GM12878 (cell line): Measurements from ENCODE around the gene SMKR1. TPM values are rescaled to one million over a fixed set of nuclear protein-coding genes. Genes with fewer than 3 reads are reported as not detected.
A peak's percentile ranks its signal among the peaks of the same experiment; 100 is the strongest.

Experiments
- ATAC-seq: fragments of 200-7000 bp; cut with Tn5 transposase; 3 replicates; pipeline ENCODE4 v1.9.1; 2020; ENCODE audit warnings: mild to moderate bottlenecking, moderate library complexity
- BruUV-seq: library from RNA; stranded (reverse); fragments of 400-500 nt; replicated peaks from 2 replicates; lab custom pipeline; 2021; lab: Mats Ljungman, UMichigan
- CTCF ChIA-PET: fragments of 300-600 bp; sonication (Branson Sonifier 250); formaldehyde crosslinking; extraction: SDS; loops from one replicate; lab custom pipeline; 2021; ENCODE audit warnings: inconsistent platforms; lab: Yijun Ruan, JAX
- POLR2A ChIA-PET: fragments of 350-600 bp; formaldehyde crosslinking; extraction: SDS; loops from one replicate; lab custom pipeline; 2021; ENCODE audit warnings: inconsistent platforms; lab: Charles Lee
- RAD21 ChIA-PET: fragments of 300-600 bp; sonication (Branson Sonifier 250); formaldehyde crosslinking; loops from one replicate; lab custom pipeline; 2023; ENCODE audit warnings: antibody characterized with exemption; ENCODE audit not compliant: unreplicated experiment; lab: Charles Lee
- SMC1A ChIA-PET: fragments of 300-600 bp; sonication (Branson Sonifier 250); formaldehyde crosslinking; loops from one replicate; lab custom pipeline; 2023; ENCODE audit not compliant: unreplicated experiment, uncharacterized antibody; lab: Charles Lee
- DNase-seq: peaks from one replicate; pipeline ENCODE4 v3.0.0-alpha.2; 2011; ENCODE audit warnings: low read depth, low spot score
- FAIRE-seq: peaks from 3 replicates; lab custom pipeline; 2011; peaks lifted over from hg19 to GRCh38; lab: Jason Lieb, UNC
- H2AFZ ChIP-seq: 2 replicates; pipeline ENCODE4 v1.6.0; 2011; ENCODE audit warnings: low read depth, low read length, control low read depth; ENCODE audit not compliant: control insufficient read depth
- H3K27ac ChIP-seq: 2 replicates; pipeline ENCODE4 v1.5.1; 2011; ENCODE audit warnings: control low read depth; ENCODE audit not compliant: control insufficient read depth, insufficient read depth
- H3K27me3 ChIP-seq, 2 experiments: replicated peaks in 1 of 2; 2 replicates each; pipeline versions ENCODE4 v1.6.0 to v1.6.1; 2011; ENCODE audit warnings: low read length in 1 of 2; ENCODE audit not compliant: control insufficient read depth in 2 of 2, insufficient read depth in 2 of 2
- H3K36me3 ChIP-seq, 2 experiments: 2 replicates each; pipeline ENCODE4 v1.5.1; 2011; ENCODE audit warnings: low read length in 1 of 2; ENCODE audit not compliant: control insufficient read depth in 2 of 2, insufficient read depth in 2 of 2
- H3K4me1 ChIP-seq: 2 replicates; pipeline ENCODE4 v1.6.1; 2011; ENCODE audit warnings: mild to moderate bottlenecking, low read length, moderate library complexity, mixed read lengths; ENCODE audit not compliant: control insufficient read depth, insufficient read depth
- H3K4me2 ChIP-seq: 2 replicates; pipeline ENCODE4 v1.6.0; 2011; ENCODE audit warnings: control low read depth; ENCODE audit not compliant: control insufficient read depth, insufficient read depth
- H3K4me3 ChIP-seq: fragments of 200-600 bp; sonication (generic); 2 replicates; pipeline ENCODE4 v1.5.1; 2016
- H3K79me2 ChIP-seq: 2 replicates; pipeline ENCODE4 v1.6.0; 2011; ENCODE audit warnings: low read length; ENCODE audit not compliant: control insufficient read depth, insufficient read depth
- H3K9ac ChIP-seq: 2 replicates; pipeline ENCODE4 v1.8.0; 2011; ENCODE audit warnings: low read length, control low read depth, mixed read lengths; ENCODE audit not compliant: control insufficient read depth, insufficient read depth
- H3K9me3 ChIP-seq: replicated peaks from 3 replicates; pipeline ENCODE4 v1.5.1; 2011; ENCODE audit warnings: mild to moderate bottlenecking, low read length; ENCODE audit not compliant: control insufficient read depth, insufficient read depth
- H4K20me1 ChIP-seq: 2 replicates; pipeline ENCODE4 v1.6.0; 2011; ENCODE audit not compliant: control insufficient read depth, insufficient read depth
- ETV6 ChIP-seq, 2 experiments: fragments of 450-650 bp in 1 of 2; IDR thresholded peaks in 1 of 2; conservative IDR thresholded peaks in 1 of 2; 2 replicates each; pipeline ENCODE4 v1.6.1; 2014; ENCODE audit warnings: antibody characterized with exemption in 1 of 2, borderline replicate concordance in 1 of 2, low read depth in 1 of 2, mild to moderate bottlenecking in 1 of 2, moderate library complexity in 1 of 2
- STAT3 ChIP-seq: IDR thresholded peaks from 2 replicates; pipeline ENCODE4 v1.6.1; 2011; ENCODE audit warnings: low read depth, low read length, improper control_type of control experiment
- WGBS: methylation state at CpG from one replicate; pipeline ENCODE4 v1.1.6; 2016; ENCODE audit warnings: low lambda C conversion rate; ENCODE audit not compliant: insufficient replicate concordance, insufficient coverage; ENCODE audit errors: missing lambda C conversion rate; 5-methylcytosine and 5-hydroxymethylcytosine counted together
- in situ Hi-C: fragments of 300-500 bp; cut with MboI; formaldehyde crosslinking; loops from 9 replicates; pipeline ENCODE4 v1.14.3; 2018; ENCODE audit warnings: mixed read lengths
- intact Hi-C: fragments of 100-400 bp; cut with micrococcal nuclease; formaldehyde crosslinking; loops from one replicate; pipeline ENCODE4 v1.14.2; 2022; ENCODE audit not compliant: unreplicated experiment
- polyA plus RNA-seq, 11 experiments: library from polyadenylated mRNA; depleted of rRNA in 4 of 11; unstranded in 6 of 11; stranded (reverse) in 5 of 11; fragments of >200 nt; fragmentation: Nextera tagmentation in 4 of 11; fragmentation: Illumina TruSeq in 1 of 11; extraction: Ambion mirVana in 4 of 11; extraction: Trizol in 1 of 11; gene quantifications; 1 replicate in 1 of 11; 2 replicates in 10 of 11; pipeline versions ENCODE4 v1.2.1 to v1.2.3, GENCODE V29; 2011 to 2016; ENCODE audit warnings: inconsistent platforms in 2 of 11, missing spikeins in 2 of 11, low read depth in 1 of 11
- total RNA-seq, 4 experiments: library from RNA; depleted of rRNA in 3 of 4; stranded (reverse); fragments of >200 nt in 3 of 4; fragmentation: Illumina TruSeq in 1 of 4; extraction: Trizol in 1 of 4; gene quantifications; 2 replicates each; pipeline versions ENCODE4 v1.2.1 to v1.2.3, GENCODE V29; 2013 to 2021
- TF ChIP-seq, protein P1 (sequence below): IDR thresholded peaks from 2 replicates; pipeline ENCODE4 v1.6.1; 2012; ENCODE audit warnings: mild to moderate bottlenecking, low read depth, low read length

Gene SMKR1
- total and polyA plus RNA-seq, 10 of the 15 experiments (the other 5 are each of a cell fraction or from before 2014, with no cell fraction given) = 0.37 to 2.6 (median 0.83) TPM

DNA sequence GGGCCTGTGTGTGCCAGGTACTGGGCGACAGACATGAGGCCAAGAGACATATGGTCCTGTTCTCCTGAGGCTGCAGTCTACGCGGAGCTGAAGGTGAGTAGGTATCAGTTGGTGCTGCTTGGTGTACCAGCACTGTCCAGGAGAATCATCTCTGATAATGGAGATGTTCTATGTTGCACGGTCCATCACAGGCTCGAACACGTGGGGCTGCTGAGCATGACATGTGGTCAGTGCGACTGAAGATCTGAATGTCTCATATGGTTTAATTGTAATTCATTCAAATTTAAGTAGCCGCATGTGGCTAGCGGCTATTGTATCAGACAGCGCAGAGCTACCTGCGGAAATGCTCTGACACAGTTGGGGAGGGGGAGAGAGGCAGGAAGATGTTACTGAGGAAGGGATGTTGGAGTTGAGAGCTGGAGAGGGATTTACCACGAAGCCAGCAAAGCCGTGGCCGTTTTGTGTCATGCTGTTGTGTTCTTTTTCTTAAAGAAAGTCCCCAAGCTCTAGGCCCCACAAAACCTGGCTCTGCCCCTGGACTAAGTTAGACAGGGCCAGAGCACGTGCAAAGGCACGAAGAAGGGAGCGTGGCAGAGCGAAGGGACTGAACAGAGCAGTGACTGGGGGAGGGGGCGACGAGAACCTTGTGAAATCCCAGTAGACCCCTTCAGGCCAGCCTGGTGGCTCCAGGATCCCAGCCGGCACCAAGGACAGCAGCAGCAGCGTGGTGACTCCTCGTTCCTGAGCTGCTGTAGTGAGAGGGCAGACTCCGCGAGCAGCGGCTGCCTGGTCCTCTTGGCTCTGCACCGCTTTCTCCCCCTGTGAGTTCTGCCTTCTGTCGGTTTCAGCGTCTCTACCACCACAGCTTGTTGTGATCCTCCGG, 20.0 kb downstream of the SMKR1 start:
- FAIRE-seq (no peak), DNase-seq (no peak), ATAC-seq (no peak; the same call in 2 of the 3 replicates)
- Histone ChIP-seq H3K36me3 (no peaks in the 10 kb centered on the region), H3K9me3 (no peaks in the 10 kb centered on the region), H3K79me2 (no peaks in the 10 kb centered on the region), H3K4me3 (no peak overlapping the region), H3K9ac (no peak overlapping the region), H4K20me1 (no peaks in the 10 kb centered on the region), H3K4me2 (no peak overlapping the region), H2AFZ (no peak overlapping the region), H3K27me3 (no peaks in the 10 kb centered on the region; a peak in 1 of 4 replicates), H3K4me1 (no peaks in the 10 kb centered on the region), H3K27ac (no peak overlapping the region)
- SMC1A ChIA-PET = interaction anchor here (0.6 to 0.9 kb wide), 2 partner anchors 92 to 121 kb away, joined by 3 read pairs; no protein-coding TSS in a partner anchor
- intact Hi-C loops (no loop called here), in situ Hi-C loops (no loop called here)
- TF ChIP-seq STAT3 (no peak), ETV6 (conservative IDR thresholded peaks at IDR 0.05 in 1 of 2, IDR thresholded peaks at IDR 0.05 in 1 of 2; ENCODE audit: borderline replicate concordance in 1 of 2, low read depth in 1 of 2) (no peak)
- TF ChIP-seq, protein P1, sequence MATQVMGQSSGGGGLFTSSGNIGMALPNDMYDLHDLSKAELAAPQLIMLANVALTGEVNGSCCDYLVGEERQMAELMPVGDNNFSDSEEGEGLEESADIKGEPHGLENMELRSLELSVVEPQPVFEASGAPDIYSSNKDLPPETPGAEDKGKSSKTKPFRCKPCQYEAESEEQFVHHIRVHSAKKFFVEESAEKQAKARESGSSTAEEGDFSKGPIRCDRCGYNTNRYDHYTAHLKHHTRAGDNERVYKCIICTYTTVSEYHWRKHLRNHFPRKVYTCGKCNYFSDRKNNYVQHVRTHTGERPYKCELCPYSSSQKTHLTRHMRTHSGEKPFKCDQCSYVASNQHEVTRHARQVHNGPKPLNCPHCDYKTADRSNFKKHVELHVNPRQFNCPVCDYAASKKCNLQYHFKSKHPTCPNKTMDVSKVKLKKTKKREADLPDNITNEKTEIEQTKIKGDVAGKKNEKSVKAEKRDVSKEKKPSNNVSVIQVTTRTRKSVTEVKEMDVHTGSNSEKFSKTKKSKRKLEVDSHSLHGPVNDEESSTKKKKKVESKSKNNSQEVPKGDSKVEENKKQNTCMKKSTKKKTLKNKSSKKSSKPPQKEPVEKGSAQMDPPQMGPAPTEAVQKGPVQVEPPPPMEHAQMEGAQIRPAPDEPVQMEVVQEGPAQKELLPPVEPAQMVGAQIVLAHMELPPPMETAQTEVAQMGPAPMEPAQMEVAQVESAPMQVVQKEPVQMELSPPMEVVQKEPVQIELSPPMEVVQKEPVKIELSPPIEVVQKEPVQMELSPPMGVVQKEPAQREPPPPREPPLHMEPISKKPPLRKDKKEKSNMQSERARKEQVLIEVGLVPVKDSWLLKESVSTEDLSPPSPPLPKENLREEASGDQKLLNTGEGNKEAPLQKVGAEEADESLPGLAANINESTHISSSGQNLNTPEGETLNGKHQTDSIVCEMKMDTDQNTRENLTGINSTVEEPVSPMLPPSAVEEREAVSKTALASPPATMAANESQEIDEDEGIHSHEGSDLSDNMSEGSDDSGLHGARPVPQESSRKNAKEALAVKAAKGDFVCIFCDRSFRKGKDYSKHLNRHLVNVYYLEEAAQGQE = peak; percentile 61; the same call in 1 of the 2 replicates
- 62% methylated on average over 30 of the region's 30 CpGs for WGBS
- POLR2A ChIA-PET = no interaction called here
- CTCF ChIA-PET = interaction anchor here (1.3 kb wide), 1 partner anchor 179 kb away, joined by 3 read pairs; no protein-coding TSS in a partner anchor
- no TSS peak for BruUV-seq
- RAD21 ChIA-PET = no interaction called here
